Measurements from ENCODE around the gene PNPT1. TPM values are rescaled to one million over a fixed set of nuclear protein-coding genes. Genes with fewer than 3 reads are reported as not detected.

The PNPT1 gene
- total and polyA plus RNA-seq, 2 of the 13 experiments (the other 11 are each of a cell fraction or from before 2014, with no cell fraction given), result 23.4 to 61.0 TPM

DNA sequence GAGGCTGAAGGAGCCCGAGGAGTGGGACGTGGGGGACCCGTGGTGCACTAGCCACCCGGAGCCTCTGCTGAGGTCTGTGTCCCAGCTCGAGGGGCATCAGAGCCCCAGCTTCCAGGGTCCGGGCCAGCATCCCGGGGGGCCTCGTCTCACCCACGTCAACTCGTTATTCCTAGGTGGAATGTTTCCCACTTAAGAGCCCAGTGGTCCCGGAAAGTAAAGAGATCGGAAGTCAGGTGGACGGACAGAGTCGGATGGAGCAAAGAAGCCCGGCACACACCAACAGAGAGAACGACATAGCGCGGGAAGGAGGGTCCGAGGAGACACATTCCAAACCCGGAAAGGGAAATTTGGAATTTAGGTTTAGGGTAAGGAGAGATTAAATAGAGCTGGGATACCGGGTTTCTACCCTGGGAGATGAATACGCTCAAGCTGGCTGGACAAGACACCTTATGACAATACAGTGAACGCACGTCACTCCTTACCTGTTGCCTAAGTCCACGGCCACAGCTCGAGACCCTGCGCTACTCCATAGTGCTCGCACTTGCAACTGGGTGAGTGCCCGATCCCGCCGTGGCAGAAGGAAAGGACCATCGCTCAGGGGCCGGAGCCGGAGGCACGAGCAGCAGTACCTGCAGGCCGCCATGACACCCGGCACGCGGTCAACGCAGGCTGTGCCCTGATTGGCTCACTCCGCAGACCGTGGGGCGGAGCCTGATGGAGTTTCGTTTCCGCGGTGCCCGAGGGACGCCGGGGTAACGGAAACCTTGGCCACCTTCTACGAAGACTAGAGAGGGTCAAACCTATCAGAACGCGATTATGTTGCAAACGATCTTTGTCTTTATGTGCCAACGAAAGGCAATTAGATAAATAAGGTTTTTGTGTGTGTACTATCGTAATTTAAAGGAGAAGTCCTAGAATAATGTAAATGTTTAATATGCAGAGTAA is at the start of gene PNPT1 (continued):
- TF ChIP-seq, protein P1, sequence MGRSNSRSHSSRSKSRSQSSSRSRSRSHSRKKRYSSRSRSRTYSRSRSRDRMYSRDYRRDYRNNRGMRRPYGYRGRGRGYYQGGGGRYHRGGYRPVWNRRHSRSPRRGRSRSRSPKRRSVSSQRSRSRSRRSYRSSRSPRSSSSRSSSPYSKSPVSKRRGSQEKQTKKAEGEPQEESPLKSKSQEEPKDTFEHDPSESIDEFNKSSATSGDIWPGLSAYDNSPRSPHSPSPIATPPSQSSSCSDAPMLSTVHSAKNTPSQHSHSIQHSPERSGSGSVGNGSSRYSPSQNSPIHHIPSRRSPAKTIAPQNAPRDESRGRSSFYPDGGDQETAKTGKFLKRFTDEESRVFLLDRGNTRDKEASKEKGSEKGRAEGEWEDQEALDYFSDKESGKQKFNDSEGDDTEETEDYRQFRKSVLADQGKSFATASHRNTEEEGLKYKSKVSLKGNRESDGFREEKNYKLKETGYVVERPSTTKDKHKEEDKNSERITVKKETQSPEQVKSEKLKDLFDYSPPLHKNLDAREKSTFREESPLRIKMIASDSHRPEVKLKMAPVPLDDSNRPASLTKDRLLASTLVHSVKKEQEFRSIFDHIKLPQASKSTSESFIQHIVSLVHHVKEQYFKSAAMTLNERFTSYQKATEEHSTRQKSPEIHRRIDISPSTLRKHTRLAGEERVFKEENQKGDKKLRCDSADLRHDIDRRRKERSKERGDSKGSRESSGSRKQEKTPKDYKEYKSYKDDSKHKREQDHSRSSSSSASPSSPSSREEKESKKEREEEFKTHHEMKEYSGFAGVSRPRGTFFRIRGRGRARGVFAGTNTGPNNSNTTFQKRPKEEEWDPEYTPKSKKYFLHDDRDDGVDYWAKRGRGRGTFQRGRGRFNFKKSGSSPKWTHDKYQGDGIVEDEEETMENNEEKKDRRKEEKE (IDR thresholded peaks at IDR 0.05), result no peak
- TF ChIP-seq, protein P2, sequence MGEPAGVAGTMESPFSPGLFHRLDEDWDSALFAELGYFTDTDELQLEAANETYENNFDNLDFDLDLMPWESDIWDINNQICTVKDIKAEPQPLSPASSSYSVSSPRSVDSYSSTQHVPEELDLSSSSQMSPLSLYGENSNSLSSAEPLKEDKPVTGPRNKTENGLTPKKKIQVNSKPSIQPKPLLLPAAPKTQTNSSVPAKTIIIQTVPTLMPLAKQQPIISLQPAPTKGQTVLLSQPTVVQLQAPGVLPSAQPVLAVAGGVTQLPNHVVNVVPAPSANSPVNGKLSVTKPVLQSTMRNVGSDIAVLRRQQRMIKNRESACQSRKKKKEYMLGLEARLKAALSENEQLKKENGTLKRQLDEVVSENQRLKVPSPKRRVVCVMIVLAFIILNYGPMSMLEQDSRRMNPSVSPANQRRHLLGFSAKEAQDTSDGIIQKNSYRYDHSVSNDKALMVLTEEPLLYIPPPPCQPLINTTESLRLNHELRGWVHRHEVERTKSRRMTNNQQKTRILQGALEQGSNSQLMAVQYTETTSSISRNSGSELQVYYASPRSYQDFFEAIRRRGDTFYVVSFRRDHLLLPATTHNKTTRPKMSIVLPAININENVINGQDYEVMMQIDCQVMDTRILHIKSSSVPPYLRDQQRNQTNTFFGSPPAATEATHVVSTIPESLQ (CRISPR knock-in tag; conservative IDR thresholded peaks at IDR 0.05), result no peak
- TF ChIP-seq, protein P3, sequence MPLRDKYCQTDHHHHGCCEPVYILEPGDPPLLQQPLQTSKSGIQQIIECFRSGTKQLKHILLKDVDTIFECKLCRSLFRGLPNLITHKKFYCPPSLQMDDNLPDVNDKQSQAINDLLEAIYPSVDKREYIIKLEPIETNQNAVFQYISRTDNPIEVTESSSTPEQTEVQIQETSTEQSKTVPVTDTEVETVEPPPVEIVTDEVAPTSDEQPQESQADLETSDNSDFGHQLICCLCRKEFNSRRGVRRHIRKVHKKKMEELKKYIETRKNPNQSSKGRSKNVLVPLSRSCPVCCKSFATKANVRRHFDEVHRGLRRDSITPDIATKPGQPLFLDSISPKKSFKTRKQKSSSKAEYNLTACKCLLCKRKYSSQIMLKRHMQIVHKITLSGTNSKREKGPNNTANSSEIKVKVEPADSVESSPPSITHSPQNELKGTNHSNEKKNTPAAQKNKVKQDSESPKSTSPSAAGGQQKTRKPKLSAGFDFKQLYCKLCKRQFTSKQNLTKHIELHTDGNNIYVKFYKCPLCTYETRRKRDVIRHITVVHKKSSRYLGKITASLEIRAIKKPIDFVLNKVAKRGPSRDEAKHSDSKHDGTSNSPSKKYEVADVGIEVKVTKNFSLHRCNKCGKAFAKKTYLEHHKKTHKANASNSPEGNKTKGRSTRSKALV (CRISPR knock-in tag; IDR thresholded peaks at IDR 0.05), result peak; percentile 58; the same call in 1 of the 2 replicates
- TF ChIP-seq SIN3B (IDR thresholded peaks at IDR 0.05; ENCODE audit: low read length), result peak; percentile 69; the same call in 1 of the 2 replicates
- TF ChIP-seq HDAC2 (CRISPR knock-in tag; IDR thresholded peaks at IDR 0.05), result peak; percentile 89
- no peak for TF ChIP-seq MAFG (CRISPR knock-in tag; IDR thresholded peaks at IDR 0.05)
- peak; percentile 87; the same call in 1 of the 2 replicates for TF ChIP-seq ZNF230 (CRISPR knock-in tag; IDR thresholded peaks at IDR 0.05)
- no peak for TF ChIP-seq ZKSCAN1 (IDR thresholded peaks at IDR 0.05; ENCODE audit: low read length)
- TF ChIP-seq, protein P4, sequence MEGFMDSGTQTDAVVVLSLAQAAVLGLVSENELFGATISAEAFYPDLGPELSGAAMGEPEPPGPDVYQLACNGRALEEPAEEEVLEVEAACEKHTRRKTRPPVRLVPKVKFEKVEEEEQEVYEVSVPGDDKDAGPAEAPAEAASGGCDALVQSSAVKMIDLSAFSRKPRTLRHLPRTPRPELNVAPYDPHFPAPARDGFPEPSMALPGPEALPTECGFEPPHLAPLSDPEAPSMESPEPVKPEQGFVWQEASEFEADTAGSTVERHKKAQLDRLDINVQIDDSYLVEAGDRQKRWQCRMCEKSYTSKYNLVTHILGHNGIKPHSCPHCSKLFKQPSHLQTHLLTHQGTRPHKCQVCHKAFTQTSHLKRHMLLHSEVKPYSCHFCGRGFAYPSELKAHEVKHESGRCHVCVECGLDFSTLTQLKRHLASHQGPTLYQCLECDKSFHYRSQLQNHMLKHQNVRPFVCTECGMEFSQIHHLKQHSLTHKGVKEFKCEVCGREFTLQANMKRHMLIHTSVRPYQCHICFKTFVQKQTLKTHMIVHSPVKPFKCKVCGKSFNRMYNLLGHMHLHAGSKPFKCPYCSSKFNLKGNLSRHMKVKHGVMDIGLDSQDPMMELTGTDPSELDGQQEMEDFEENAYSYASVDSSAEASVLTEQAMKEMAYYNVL (CRISPR knock-in tag; IDR thresholded peaks at IDR 0.05; ENCODE audit: borderline replicate concordance), result no peak
- TF ChIP-seq, protein P5, sequence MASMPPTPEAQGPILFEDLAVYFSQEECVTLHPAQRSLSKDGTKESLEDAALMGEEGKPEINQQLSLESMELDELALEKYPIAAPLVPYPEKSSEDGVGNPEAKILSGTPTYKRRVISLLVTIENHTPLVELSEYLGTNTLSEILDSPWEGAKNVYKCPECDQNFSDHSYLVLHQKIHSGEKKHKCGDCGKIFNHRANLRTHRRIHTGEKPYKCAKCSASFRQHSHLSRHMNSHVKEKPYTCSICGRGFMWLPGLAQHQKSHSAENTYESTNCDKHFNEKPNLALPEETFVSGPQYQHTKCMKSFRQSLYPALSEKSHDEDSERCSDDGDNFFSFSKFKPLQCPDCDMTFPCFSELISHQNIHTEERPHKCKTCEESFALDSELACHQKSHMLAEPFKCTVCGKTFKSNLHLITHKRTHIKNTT (CRISPR knock-in tag; IDR thresholded peaks at IDR 0.05), result no peak
- TF ChIP-seq, protein P6, sequence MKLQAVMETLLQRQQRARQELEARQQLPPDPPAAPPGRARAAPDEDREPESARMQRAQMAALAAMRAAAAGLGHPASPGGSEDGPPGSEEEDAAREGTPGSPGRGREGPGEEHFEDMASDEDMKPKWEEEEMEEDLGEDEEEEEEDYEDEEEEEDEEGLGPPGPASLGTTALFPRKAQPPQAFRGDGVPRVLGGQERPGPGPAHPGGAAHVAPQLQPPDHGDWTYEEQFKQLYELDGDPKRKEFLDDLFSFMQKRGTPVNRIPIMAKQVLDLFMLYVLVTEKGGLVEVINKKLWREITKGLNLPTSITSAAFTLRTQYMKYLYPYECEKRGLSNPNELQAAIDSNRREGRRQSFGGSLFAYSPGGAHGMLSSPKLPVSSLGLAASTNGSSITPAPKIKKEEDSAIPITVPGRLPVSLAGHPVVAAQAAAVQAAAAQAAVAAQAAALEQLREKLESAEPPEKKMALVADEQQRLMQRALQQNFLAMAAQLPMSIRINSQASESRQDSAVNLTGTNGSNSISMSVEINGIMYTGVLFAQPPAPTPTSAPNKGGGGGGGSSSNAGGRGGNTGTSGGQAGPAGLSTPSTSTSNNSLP (IDR thresholded peaks at IDR 0.05; ENCODE audit: low read depth, low read length), result no peak
- TF ChIP-seq, protein P7, sequence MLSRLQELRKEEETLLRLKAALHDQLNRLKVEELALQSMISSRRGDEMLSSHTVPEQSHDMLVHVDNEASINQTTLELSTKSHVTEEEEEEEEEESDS (CRISPR knock-in tag; IDR thresholded peaks at IDR 0.05; ENCODE audit: borderline replicate concordance), result peak; percentile 92; the same call in 1 of the 2 replicates
- peak; percentile 91 for TF ChIP-seq NFYC (CRISPR knock-in tag; IDR thresholded peaks at IDR 0.05)
- peak; percentile 49 for TF ChIP-seq RARA (CRISPR knock-in tag; IDR thresholded peaks at IDR 0.05)
- TF ChIP-seq ZNF207 (IDR thresholded peaks at IDR 0.05; ENCODE audit: borderline replicate concordance), result no peak
